Mesodermal cell (in vitro differentiated cells): Measurements from ENCODE around the gene ZBTB16.
A peak's percentile ranks its signal among the peaks of the same experiment; 100 is the strongest.

ENCODE experiments used
- H3K27ac ChIP-seq: 2 replicates; pipeline ENCODE4 v1.7.0; 2013; ENCODE audit warnings: mild to moderate bottlenecking, low read depth, low read length, moderate library complexity; ENCODE audit not compliant: severe bottlenecking
- H3K36me3 ChIP-seq: 2 replicates; pipeline ENCODE4 v1.7.1; 2013; ENCODE audit warnings: mild to moderate bottlenecking, low read length, moderate library complexity; ENCODE audit not compliant: control insufficient read depth, insufficient read depth
- H3K4me1 ChIP-seq: one replicate; pipeline ENCODE4 v1.7.1; 2013; ENCODE audit warnings: mild to moderate bottlenecking, low read length; ENCODE audit not compliant: insufficient read depth, control insufficient read depth, poor library complexity, severe bottlenecking
- H3K4me3 ChIP-seq: 2 replicates; pipeline ENCODE4 v1.7.0; 2013; ENCODE audit warnings: low read length, control low read depth, mild to moderate bottlenecking; ENCODE audit not compliant: insufficient read depth, poor library complexity, severe bottlenecking; ENCODE audit errors: extremely low read depth
- H3K9me3 ChIP-seq: 2 replicates; pipeline ENCODE4 v1.7.1; 2013; ENCODE audit warnings: mild to moderate bottlenecking, low read length, moderate library complexity; ENCODE audit not compliant: control insufficient read depth
- WGBS, 2 experiments: methylation state at CpG; one replicate each; pipeline ENCODE4 v1.1.5; 2013; ENCODE audit warnings: missing lambda C conversion rate in 2 of 2; ENCODE audit not compliant: insufficient coverage in 2 of 2; 5-methylcytosine and 5-hydroxymethylcytosine counted together

Gene ZBTB16

DNA sequence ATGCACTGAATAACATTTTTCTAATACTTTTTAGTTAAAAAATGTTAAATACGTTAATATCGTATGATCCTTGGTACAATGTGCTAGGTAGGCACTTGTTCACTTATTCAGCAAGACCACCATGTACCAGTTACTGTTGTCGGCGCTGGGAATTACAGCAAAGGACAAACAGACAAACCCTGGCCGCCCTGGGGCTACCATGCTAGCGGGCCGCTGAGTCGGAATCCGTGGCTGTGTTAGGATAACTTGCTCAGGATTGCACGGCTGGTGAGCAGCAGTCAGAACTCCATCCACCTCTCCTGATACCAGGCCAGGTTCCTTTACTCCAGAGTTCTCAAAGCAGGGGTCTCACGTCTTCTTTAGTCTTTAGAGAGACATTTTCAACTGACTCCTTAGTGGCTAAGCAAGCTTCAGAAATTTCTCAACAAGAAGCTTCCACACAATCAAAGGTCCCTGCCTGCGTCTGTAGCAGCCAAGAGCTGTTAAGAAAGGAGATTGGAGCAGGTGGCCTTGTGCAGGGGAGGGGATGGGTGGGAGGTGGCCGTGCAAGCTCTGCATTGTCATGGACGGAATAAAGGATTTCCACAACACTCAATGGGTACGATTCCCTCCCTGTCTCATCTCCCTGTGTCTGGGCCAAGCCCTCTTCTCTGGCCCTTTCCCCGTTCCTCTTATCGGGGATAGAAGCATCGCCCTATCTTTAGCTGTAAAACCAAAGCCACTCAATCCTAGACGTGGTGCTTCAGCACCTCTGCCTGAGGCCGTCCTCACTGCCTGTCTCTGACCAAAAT, 196.9 kb downstream of the ZBTB16 start:
- H3K4me3 ChIP-seq: no peak overlapping the region
- no peaks in the 10 kb centered on the region for H3K36me3 ChIP-seq
- 84 to 86% methylated on average over 16 to 18 of the region's 20 CpGs for WGBS, 2 experiments
- H3K4me1 ChIP-seq: peaks cover 11% of the 10 kb centered on the region
- H3K27ac ChIP-seq: no peak overlapping the region
- H3K9me3 ChIP-seq: no peaks in the 10 kb centered on the region

DNA sequence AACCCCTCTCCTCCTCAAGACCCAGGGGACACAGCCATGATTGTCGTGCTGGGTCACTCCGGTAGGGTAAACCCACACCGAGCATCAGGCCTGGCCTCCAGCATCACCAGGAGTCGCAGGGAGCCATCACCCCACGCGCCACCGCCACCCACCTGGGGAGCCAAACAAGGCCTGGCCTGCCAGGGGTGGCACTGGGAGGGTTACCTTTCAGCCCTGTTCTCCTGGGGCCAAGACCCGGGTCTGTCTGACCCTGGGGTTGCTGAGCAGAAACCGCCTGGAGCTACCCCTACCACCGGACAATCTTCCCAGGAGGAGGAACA, 197.4 kb downstream of the ZBTB16 start:
- H3K9me3 ChIP-seq: no peaks in the 10 kb centered on the region
- 91 to 93% methylated on average over 10 of the region's 10 CpGs for WGBS, 2 experiments
- H3K27ac ChIP-seq: no peak overlapping the region
- peaks cover 11% of the 10 kb centered on the region for H3K4me1 ChIP-seq
- H3K4me3 ChIP-seq: no peak overlapping the region
- no peaks in the 10 kb centered on the region for H3K36me3 ChIP-seq

DNA sequence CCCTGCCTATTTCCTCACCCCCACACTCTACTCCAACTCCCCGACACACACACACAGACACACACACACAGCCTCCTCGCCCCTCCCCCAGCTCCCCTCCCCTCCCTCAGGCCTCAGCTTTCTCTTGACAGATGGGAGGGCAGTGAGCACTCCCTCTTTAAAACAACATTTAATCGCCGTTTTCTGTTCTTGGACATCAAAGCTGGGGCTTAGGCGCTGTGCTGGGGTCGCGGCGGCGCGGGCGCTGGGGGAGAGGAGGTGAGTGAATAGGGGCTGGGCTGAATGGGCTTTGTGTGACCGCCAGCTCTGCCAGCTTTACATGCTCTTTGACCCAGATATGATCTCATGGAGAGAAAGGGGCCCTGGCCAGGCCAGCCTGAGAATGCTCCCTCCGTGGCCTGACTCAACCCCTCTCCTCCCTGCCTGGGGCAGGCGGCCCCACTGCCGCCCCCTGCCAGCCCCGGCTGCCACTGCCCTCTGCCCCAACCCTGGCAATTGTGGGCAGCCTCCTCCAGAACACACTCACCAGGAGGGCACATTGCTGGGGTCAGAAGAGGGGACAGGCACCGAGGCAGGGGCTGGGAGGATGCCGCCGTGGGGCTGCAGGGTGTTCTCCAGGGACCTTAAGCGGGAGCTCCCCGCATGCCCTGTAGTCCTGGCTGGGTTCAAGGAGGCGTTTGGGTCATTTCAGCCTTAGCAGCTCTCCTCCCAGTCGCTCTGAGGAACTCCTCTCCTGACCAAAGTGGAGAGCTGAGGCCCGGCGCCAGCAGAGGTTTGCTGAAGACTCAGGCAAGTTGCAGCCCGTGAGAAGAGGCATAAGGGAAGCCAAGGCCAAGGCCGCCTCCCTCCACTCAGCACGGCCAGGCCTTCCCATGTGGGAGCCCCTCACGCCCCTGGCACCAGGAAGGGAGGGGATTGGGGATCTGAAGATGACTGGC, 198.4 kb downstream of the ZBTB16 start:
- Histone ChIP-seq H3K4me3 (no peak overlapping the region), H3K27ac (peak overlapping the region; percentile 54), H3K4me1 (peaks cover 11% of the 10 kb centered on the region), H3K36me3 (no peaks in the 10 kb centered on the region), H3K9me3 (no peaks in the 10 kb centered on the region)
- 55 to 67% methylated on average over 20 to 26 of the region's 29 CpGs for WGBS, 2 experiments

DNA sequence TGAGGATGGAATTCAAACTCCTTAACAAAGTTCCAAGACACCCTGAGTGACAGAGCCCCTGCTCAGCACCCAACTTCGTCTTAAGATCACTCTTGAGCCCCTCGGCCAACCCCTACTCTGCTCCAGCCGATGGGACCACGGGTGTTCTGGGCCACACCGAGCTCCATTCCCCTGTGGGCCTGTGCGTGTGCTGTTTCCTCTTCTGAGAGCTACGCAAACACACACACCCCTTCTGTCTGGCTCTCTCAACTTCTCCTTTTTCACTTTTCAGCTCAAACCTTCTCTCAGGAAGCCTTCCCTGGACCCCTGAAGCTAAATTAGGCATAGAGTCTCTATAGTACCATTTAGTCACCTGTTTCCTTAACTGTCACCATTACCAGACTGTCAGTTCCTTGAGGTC, 199.2 kb downstream of the ZBTB16 start:
- no peak overlapping the region for H3K4me3 ChIP-seq
- no peaks in the 10 kb centered on the region for H3K9me3 ChIP-seq
- no peak overlapping the region for H3K27ac ChIP-seq
- no peaks in the 10 kb centered on the region for H3K36me3 ChIP-seq
- H3K4me1 ChIP-seq: peaks cover 11% of the 10 kb centered on the region
- 86 to 92% methylated on average over 7 of the region's 7 CpGs for WGBS, 2 experiments

DNA sequence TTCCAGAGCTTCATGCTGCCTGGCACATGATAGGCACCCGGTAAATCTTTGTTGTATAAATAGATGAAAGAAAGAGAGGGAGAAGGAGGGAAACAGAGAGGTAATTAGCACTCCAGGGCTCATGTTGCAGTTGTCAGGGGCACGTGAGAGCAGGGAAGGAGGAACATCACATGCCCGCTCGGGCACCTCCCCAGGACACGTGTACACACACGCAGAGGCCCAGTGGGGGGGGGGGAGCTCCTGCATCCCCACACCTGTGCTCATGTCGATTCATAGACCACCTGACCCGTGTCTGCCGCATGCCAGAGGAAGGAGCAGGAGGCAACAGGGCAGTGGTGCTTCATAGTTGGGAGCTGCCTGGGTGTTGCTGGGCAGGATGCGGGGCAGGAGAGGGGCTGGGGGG, 199.6 kb downstream of the ZBTB16 start:
- WGBS, 2 experiments: 82 to 87% methylated on average over 7 to 9 of the region's 10 CpGs
- Histone ChIP-seq H3K27ac (no peak overlapping the region), H3K9me3 (no peaks in the 10 kb centered on the region), H3K36me3 (no peaks in the 10 kb centered on the region), H3K4me3 (no peak overlapping the region), H3K4me1 (peaks cover 11% of the 10 kb centered on the region)

DNA sequence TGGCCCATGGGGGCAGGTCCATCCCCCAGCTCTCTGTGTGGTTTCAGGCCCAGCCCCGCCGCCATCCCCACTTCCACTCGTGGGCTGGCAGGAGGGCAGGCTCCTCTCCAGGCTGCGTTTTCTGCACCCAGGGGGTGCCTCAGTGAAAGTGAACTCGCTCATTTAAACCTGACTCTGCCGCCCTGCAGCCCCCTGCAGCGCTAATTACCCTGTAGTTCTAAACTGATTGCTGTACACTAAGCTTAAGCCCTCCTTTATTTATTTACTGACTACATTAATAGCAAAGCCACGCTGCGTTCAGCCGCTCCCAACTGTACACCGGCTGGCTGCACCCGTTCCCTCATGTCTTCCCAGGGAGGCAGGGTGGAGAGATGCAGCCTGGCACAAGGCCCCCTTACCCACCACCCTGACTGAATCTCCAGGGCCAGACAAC, 200.1 kb downstream of the ZBTB16 start:
- Histone ChIP-seq H3K9me3 (no peaks in the 10 kb centered on the region), H3K4me3 (no peak overlapping the region), H3K4me1 (peaks cover 11% of the 10 kb centered on the region), H3K27ac (no peak overlapping the region), H3K36me3 (no peaks in the 10 kb centered on the region)
- WGBS, 2 experiments: 86 to 87% methylated on average over 12 of the region's 12 CpGs

DNA sequence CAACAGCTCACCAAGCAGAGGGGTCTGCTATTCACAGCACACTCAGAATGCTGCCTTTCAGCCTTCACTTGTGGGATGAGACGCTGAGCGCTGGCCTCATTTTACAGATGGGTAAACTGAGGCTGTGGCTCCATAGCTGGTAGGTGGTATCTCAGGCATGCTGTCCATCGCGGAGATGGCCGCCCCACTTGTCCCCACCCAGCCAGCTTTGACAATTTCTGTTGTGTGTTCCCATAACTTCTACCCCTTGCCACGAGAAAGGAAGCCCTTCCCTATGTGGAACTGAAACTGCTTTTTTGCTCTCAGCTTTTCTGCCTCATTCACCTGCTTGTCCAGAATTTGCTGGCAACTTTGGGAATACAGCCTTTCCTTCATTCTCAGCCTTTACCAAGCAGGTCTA, 200.6 kb downstream of the ZBTB16 start:
- Histone ChIP-seq H3K27ac (no peak overlapping the region), H3K36me3 (no peaks in the 10 kb centered on the region), H3K4me1 (peaks cover 11% of the 10 kb centered on the region), H3K9me3 (no peaks in the 10 kb centered on the region), H3K4me3 (no peak overlapping the region)
- 90 to 93% methylated on average over 3 to 6 of the region's 6 CpGs for WGBS, 2 experiments

DNA sequence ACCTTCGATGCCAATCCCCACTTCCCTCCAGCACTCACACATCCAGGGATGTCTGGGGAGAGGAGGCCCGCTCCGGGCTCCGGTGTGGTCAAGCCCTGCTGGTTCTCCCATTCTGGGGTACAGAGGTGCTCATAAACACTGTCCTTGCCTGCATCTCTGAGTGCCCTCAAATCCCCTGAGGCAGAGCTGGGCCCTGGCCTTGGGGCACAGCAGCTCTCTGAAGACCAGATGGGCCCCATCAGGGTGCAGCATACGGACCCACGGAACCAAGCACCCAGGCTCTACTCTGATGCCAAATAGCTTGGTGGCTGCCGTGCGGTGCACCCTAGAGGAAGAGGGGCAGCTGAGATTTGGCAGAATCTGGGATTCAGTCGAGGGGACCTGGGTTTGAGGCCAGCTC, 201.0 kb downstream of the ZBTB16 start:
- H3K4me1 ChIP-seq: peaks cover 11% of the 10 kb centered on the region
- no peaks in the 10 kb centered on the region for H3K36me3 ChIP-seq
- 70 to 86% methylated on average over 4 to 8 of the region's 9 CpGs for WGBS, 2 experiments

DNA sequence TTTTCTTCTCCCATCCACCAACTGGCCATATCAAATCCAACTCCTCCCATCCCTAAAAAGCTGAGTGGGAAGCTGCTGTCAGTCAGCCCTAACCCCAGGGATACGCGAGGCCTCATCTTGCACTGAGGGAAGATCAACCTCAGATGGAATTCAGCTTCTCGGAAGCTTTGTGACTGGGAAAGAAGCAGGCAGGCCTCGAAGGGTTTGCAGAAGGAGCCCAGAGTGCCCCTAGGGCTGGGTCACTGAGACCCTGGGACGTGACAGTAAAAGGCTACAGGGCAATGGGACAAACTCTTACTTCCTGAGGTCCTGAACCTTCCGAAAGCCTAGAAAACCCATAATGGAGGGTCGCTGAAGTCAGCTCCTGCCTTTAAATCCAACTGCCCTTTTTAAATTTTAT, 202.3 kb downstream of the ZBTB16 start:
- 90 to 91% methylated on average over 5 to 7 of the region's 7 CpGs for whole genome bisulfite sequencing, 2 experiments
- H3K4me3 ChIP-seq: no peak overlapping the region

More for the DNA sequence above, 201.0 kb downstream of the ZBTB16 start:
- Histone ChIP-seq H3K4me3 (no peak overlapping the region), H3K9me3 (no peaks in the 10 kb centered on the region), H3K27ac (no peak overlapping the region)

DNA sequence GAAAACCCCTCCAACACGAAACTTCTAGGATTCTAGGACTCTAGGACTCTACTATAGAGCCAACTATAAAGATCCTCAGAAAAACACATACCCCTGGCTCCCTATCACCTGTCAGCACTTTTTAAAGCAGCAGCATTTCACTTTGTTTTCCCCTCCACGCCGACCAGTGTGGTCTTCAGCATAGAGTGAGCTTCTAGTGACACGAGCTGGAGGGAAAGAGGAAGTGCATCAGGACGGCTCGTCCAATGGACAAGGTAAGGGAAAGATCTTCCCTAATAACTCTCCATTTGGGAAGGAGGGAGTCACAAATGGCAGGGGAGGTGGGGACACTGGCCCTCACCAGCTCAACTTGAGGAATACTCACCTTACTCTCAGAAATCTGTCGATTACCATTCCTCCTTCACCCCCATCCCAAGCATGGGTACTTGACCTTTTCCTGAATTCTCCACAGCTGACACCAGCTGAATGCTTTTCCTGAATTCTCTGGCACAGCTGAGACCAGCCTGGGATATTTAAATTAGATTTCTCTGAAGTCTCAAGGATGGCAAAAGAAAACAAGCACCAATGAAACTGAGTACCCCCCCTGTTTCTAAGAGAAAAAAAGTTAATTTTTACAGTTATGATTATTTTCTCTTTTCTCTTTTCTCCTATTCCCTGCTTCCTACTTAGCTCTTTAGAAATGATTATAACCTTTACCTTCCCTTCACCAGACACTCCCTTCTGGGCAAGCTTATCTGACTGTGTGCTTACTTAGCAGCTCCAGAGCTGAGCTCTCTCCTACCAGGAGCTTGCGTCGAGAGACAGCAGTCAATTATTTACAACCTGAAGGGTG, 203.4 kb downstream of the ZBTB16 start:
- 61 to 74% methylated on average over 3 to 4 of the region's 9 CpGs for WGBS, 2 experiments
- Histone ChIP-seq H3K36me3 (no peaks in the 10 kb centered on the region), H3K4me1 (peaks cover 5% of the 10 kb centered on the region), H3K4me3 (no peak overlapping the region), H3K9me3 (no peaks in the 10 kb centered on the region), H3K27ac (no peak overlapping the region)

More for the DNA sequence above, 202.3 kb downstream of the ZBTB16 start:
- no peaks in the 10 kb centered on the region for H3K9me3 ChIP-seq
- H3K4me1 ChIP-seq: peaks cover 11% of the 10 kb centered on the region
- H3K27ac ChIP-seq: no peak overlapping the region
- no peaks in the 10 kb centered on the region for H3K36me3 ChIP-seq
